ENCODE data around the gene NLN.
"Not testable (repeated sequence)": the region's sequence is repeated elsewhere in the genome, so short reads cannot be mapped to it uniquely, and the experiment has no call there.

NLN gene

DNA sequence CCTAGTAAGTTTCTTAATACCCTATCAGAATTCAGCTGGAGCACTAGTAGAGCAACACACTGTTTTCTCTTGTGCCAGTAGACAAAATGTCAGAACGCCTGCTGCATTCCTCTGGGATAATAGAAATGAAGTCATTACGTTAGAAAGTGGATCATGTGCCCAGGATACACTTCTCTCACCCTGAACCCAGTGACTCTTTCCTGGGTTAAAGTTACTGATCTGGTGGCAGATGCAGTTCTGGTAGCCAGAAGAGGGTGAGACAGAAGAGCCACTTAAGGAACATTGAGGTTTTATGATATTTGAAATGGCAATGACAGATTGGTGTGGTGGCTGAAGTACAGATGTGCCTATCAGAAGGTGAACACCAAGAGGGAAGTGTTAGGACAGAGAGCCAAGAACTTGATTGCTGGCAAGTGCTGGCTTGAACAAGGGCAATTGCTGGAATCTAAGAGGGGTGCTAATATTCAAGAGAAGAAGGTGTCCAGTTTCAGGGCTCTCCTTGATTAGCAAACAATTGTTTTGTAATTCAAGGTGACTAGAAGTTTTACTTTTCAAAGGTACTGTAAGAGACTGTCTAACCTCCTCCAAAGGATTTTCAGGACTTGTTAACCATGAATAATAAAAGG is 110.7 kb downstream of the NLN start:
- no peak for DNase-seq (ENCODE audit: low read depth)

DNA sequence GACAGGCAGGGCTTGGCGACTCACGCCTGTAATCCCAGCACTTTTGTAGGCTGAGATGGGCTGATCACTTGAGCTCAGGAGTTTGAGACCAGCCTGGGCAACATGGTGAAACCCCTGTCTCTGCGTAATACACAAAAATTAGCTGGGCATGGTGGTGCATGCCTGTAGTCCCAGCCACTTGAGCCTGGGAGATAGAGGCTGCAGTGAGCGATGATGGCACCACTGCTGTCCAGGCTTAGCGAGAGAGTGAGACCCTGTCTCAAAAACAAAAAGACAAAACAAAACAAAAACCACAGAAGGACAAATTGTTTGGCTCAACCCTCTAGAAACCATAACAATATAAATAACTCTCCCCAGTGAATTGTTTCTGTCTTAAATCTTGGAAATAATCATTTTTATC is 111.8 kb downstream of the NLN start:
- no peak for DNase-seq (ENCODE audit: low read depth)

DNA sequence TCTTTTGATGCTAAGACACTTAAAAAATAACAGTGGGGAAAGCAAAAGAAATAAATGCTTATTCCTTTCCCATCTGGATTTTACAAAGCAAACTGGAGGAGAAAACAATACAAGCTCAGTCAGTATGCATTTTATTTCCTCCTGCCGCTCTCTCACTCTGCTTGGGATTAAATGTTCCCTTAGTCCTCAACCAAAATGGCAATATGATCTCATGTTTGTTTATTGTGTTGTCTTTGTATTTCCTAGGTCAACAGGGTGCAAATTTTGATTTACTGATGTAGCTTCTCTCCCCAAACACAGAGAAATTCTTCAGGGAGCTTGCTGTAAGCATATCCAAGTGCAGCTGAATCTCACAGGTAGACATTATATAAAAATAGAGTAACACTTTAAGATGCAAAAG is 112.3 kb downstream of the NLN start:
- no peak for DNase-seq (ENCODE audit: low read depth)

DNA sequence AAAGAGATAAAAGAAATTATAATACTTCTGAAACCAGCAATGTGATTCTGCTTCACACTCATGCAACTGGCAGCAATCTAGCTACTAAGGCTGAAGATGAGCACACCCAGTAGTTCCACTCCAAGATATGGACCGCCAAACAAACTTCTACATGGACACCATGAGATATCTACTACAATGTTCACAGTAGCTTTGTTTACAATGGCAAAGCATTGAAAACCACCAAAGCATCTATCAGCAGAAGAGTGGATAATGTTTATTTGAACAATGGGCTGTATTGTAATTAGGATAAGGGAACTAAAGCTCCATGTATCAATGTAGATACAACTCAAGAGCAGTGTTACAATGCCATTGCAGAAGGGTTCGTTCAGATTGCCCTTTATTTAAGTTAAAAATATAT is 113.2 kb downstream of the NLN start:
- DNase-seq (ENCODE audit: low read depth): no peak

DNA sequence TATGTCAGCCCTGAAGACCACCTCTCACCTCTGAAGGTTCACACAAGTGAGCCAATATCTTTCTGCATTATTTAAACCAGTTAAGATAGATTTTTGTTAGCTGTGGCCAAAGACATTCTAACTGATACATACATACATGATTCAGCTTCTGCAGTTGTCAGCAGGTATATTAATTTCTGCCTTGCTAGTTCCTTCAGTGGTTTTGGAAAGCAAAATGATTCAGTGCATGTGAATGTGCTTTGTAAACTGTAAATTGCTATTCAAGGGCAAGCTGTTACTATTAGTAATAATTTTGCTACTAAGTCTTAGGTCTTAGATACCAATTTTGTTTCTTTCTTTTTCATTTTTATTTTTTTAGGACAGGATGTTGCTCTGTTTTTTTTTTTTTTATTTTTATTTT is 115.1 kb downstream of the NLN start:
- no peak for DNase-seq (ENCODE audit: low read depth)

DNA sequence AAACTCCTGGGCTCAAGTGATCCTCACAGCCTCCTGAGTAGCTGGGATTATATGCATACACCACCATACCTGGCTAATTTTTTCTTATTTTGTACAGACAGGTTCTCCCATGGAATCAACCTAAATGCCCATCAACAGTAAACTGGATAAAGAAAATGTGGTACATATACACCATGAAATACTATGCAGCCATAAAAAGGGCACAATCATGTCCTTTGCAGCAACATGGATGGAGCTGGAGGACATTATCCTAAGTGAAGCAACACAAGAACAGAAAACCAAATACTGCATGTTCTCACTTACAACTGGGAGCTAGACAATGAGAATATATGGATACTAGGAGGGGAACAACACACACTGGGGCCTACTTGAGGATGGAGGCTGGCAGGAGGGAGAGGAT is 117.2 kb downstream of the NLN start:
- DNase-seq (ENCODE audit: low read depth): not testable (repeated sequence)

DNA sequence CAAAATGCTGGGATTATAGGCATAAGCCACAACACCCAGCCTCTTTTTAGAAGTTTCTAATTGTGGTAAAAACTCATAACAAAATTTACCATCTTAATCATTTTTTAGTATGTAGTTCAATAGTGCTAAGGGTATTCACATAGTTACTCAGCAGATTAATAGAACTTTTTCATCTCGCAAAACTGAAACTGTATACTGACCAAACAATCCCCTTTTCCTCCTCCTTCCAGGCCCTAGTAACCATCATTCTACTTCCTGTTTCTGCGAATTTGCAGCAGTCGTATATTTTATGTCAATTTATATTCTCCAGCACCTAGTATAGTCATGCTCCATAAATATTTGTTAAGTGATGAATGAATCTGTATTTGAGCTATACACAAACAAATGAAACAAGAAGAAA is 118.1 kb downstream of the NLN start:
- DNase-seq (ENCODE audit: low read depth): no peak

DNA sequence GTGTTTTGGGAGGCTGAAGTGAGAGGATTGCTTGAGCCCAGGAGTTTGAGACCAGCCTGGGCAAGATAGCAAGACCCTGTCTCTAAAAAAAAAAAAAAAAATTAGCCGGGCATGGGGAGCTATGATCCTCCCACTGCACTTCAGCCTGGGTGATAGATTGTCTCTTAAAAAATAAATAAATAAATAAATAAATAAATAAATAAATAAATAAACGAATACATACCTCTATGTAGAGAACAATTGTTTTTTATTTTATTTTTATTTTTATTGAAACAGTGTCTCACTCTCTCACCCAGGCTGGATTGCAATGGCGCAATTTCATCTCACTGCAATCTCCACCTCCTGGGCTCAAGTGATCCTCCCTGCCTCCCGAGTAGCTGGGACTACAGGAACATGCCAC is 122.8 kb downstream of the NLN start:
- DNase-seq (ENCODE audit: low read depth): not testable (repeated sequence)

DNA sequence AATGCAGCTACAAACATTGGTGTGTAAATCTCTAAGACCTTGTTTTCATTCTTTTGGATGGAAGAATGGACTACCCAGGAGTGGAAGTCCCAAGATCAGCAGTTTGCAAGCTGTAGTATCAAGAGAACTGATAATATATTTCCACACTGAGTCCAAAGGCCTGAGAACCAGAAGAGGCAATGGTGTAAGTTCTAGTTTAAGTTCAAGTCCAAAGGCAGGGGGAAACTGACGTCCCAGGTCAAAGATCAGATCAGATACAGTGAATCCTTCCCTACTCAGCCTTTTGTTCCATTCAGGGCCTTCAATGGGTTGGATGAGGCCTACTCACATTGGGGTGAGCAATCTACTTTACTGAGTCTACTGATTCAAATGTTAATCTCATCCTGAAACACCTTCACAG is 124.1 kb downstream of the NLN start:
- DNase-seq (ENCODE audit: low read depth): no peak

DNA sequence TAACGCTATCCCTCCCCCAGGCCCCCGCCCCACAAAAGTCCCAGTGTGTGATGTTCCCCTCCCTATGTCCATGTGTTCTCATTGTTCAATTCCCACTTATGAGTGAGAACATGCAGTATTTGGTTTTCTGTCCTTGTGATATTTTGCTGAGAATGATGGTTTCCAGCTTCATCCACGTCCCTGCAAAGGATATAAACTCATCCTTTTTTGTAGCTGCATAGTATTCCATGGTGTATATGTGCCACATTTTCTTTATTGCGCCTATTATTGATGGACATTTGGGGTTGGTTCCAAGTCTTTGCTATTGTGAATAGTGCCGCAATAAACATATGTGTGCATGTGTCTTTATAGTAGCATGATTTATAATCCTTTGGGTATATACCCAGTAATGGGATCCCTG is 125.0 kb downstream of the NLN start:
- DNase-seq (ENCODE audit: low read depth): not testable (repeated sequence)

DNA sequence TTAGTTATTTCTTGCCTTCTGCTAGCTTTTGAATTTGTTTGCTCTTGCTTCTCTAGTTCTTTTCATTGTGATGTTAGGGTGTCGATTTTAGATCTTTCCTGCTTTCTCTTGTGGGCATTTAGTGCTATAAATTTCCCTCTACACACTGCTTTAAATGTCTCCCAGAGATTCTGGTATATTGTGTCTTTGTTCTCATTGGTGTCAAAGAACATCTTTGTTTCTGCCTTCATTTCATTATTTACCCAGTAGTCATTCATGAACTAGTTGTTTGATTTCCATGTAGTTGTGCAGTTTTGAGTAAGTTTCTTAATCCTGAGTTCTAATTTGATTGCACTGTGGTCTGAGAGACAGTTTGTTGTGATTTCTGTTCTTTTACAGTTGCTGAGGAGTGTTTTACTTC is 127.9 kb downstream of the NLN start:
- not testable (repeated sequence) for DNase-seq (ENCODE audit: low read depth)

DNA sequence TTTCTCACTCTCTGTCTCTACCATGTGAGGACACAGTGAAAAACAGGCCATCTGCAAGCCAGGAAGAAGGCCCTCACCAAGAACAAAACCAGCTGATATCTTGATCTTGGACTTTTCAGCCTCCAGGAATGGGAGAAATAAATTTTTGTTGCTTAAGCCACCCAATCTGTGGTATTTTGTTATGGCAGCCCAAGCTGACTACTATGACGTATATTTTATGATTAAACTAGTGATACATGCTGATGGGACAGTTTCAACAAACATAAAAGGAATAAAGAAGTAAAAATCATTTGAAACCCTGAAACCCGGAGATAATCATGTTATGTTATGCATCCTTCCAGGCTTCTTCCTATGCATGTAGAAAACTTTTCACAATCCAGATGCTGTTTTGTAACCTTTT is 132.9 kb downstream of the NLN start:
- no peak for DNase-seq (ENCODE audit: low read depth)

DNA sequence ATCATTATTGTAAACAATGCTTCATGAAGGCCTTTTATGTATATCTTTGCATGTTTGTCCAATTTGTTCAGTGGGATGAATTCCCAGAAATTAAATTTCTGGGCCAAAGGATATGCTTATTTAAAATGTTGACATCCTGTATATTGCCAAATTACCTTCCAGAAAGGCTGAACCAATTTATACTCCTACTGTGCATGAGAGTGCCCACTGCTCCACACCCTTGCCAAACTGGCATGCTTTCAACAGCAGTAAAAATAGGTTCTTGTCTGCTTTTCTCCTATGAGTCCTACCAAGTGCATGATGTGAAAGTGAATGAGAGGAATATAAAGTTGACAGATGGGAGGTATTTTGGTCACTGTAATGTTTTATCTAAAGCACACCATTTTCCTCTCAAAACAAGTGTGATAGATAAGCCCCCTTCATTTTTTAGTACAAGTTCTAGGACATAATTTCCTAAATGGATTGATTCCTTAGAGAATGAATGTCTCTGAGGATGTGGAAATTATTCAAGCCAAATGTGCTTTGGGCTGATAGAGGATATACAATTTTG is 133.8 kb downstream of the NLN start:
- no peak for DNase-seq (ENCODE audit: low read depth)

DNA sequence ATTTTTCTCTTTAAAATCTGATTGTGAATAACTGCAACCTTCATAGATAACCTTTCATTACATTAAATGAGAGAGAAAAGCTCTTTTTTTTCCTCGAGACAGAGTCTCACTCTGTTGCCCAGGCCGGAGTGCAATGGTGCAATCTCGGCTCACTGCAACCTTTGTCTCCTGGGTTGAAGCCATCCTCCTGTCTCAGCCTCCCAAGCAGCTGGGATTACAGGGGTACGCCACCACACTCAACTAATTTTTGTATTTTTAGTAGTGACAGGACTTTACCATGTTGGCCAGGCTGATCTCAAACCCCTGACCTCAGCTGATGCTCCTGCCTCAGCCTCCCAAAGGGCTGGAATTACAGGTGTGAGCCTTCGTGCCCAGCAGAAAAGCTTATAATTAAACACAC is 134.5 kb downstream of the NLN start:
- DNase-seq (ENCODE audit: low read depth): no peak

DNA sequence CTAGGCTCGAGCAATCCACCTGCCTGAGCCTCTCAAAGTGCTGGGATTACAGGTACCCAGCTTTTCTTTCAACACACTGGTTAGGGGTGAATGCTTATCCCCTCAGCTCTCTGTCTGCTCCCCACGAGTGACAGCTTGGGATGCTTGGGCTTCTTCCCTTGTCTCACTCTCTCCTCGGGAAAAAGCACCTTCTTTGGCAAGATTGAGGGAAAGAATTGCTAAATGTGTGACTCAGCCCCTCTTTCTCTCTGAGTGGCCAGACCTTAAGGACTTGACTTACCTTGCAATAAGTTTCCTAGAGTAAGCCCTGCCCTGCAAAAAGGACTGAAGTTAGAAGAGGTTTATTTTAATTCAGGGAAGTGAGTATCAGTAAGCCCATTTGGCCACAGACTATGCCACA is 136.3 kb downstream of the NLN start:
- DNase-seq (ENCODE audit: low read depth): no peak

DNA sequence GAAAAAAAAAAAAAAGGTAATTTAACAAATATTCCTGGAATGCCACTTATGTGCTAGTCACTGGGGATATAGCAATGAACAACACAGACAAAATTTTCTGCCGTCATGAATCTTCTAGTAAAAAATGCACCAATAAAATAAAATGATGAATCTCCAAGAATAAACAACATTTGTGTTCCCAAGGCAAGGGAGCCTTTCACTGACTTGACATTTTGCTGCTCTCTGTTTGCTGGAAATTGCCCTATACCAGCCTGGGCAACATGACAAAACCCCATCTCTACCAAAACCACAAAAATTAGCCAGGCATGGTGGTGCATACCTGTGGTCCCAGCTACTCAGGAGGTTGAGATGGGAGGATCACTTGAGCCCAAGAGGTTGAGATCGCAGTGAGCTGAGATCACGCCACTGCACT is 139.8 kb downstream of the NLN start:
- no peak for DNase-seq (ENCODE audit: low read depth)

DNA sequence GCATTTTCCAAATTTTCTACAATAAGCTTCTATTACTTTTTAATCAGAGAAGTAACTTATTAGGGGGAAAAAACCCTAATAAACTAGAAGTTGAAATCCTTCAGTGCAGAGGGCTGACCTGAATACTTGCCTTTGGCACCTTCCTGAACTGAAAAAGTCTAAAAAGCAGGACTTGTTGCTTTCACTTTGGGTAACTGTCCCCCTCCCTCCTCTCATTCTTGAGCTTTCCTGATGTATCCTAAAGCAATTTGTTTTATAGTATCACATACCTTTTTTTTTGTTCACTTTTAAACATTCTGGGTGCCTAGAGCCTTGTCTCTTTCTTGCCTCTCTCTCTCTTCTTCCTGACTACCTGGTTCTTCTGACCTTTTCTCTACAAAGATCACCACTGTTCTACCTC is 140.4 kb downstream of the NLN start:
- no peak for DNase-seq (ENCODE audit: low read depth)

DNA sequence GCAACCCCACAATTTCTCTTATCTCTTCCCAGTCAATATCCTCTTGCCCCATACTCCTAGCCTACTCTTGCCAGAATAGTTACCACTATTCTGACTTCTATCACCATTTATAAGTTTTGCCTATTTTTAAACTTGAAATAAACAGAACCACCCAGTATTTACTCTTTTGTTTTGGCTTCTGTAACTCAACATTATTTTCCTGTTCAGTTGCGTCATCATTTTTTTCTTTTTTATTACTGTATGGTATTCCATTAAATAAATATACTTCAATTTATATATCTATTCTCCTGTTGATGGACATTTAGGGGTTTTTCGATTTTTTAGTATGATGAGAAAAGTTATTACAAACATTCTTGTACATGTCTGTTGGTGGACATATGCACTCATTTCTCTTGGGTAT is 141.7 kb downstream of the NLN start:
- no peak for DNase-seq (ENCODE audit: low read depth)

DNA sequence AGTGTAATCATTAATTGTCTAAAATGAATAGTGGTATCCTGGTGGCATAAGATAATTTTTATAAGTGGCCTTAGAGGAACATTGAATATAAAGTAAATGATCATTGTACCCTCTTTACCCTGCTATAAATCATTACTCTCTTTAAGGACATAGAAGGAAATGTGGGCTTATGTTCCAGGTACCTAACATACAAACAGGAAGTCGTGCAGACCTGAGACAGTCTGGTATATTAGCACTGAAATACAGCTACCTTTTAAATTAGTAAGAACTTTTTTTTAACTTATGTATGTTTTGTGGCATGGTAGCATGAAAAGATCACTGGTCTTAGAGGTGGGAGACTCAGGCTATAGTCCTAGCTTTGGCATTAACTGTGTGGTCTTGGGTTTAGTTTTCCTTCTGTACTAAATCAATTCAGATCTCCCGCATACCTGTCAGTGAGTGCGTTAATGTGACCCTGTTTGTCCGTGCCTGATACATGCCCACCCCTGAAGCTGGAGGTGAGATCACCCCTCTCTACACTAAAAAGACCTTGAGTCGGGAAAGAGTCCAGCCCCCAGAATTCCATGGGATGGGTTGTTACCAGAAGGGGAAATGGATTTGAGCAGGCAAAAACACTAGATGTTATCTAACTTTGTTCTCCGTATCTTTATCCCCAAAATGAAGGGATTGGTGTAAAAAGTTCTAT is 145.0 kb downstream of the NLN start:
- DNase-seq (ENCODE audit: low read depth): no peak

DNA sequence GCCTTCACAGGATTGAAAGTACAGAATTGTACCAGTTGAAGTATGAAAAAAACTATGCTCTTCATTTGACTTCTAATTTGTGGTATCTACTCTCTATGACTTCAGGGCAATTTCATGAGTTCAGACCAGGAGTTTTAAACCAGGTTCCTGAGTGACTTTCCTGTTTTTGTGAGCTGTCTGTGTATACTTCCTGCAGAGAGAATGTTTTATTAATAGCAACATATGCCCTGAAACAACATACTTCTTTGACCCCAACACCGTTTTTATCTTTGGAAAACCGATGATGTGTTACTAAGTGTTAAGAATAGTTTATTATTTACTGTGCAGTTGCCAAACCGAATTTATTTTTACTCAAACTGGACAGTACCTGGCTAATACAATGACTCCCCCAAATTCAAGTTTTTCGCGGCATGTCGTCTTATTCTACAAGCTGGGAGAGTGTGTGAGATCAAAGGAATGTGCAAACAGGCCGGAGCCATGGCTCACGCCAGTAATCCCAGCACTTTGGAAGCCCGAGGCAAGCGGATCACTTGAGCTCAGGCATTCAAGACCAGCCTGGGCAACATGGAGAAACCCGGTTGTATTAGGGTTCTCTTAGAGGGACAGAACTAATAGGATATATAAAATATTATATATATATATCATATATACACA is 145.7 kb downstream of the NLN start:
- no peak for DNase-seq (ENCODE audit: low read depth)

DNA sequence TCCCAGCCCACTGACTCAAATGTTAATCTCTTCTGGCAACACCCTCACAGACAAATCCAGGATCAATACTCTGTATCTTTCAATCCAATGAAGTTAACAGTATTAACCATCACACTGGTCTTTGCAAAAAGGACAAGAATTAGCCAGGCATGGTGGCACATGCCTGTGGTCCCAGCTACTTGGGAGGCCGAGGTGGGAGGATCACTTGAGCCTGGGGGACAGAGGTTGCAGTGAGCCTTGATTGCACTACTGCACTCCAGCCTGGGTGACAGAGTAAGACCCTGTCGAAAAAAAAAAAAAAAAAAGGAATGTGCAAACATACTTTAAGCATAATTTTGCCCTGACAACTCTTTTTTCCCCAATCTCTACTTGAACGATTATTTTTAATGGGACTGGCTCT is 146.5 kb downstream of the NLN start:
- DNase-seq (ENCODE audit: low read depth): no peak

DNA sequence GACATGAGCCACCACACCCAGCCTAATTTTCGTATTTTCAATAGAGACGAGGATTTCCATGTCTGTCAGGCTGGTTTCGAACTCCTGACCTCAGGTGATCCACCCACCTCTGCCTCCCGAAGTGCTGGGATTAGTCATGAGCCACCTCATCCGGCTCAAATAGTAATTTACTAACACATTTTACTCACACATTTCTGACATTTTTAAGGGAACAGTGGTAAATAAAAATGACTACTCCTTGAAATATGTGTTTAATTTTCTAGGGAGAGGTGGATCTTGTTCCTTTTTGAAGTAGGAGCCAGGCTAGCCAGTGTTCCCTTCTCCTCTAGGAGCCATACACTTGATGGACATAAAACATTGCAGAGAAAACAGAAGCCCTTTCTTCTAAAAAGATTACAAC is 149.2 kb downstream of the NLN start:
- DNase-seq (ENCODE audit: low read depth): no peak

DNA sequence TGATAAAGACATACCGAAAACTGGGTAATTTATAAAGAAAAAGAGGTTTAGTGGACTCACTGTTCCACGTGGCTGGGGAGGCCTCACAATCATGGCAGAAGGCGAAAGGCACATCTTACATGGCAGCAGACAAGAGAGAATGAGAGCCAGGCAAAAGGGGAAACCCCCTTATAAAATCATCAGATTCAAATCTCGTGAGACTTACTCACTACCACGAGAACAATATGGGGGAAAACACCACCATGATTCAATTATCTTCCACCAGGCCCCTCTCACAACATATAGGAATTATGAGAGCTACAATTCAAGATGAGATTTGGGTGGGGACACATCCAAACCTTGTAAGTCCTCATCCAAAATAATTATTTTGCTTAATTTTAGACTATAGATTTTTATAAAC is 149.8 kb downstream of the NLN start:
- not testable (repeated sequence) for DNase-seq (ENCODE audit: low read depth)
